Measurements from ENCODE around the gene FANCL. TPM values are rescaled to one million over a fixed set of nuclear protein-coding genes. Genes with fewer than 3 reads are reported as not detected.
"Not testable (repeated sequence)": the region's sequence is repeated elsewhere in the genome, so short reads cannot be mapped to it uniquely, and the experiment has no call there.

The FANCL gene
- total RNA-seq = 1 to 10 TPM; 4.2 to 6.4 (median 5.3) TPM
- 1 to 10 TPM; 3.9 to 5.8 (median 5.5) TPM for polyA plus RNA-seq
- long read RNA-seq, donor 1, transcript FANCL-201 (14 exons, 1,683 nt) = major isoform, 5 of 6 reads
- long read RNA-seq, donor 1, partial matches to known transcripts = 0 of 6 reads
- long read RNA-seq, donor 1, other reads (novel, unspliced or antisense) = 0 of 6 reads
- long read RNA-seq, donor 2, partial matches to known transcripts = 0 of 5 reads
- long read RNA-seq, donor 2, other reads (novel, unspliced or antisense) = 1 of 5 reads

DNA sequence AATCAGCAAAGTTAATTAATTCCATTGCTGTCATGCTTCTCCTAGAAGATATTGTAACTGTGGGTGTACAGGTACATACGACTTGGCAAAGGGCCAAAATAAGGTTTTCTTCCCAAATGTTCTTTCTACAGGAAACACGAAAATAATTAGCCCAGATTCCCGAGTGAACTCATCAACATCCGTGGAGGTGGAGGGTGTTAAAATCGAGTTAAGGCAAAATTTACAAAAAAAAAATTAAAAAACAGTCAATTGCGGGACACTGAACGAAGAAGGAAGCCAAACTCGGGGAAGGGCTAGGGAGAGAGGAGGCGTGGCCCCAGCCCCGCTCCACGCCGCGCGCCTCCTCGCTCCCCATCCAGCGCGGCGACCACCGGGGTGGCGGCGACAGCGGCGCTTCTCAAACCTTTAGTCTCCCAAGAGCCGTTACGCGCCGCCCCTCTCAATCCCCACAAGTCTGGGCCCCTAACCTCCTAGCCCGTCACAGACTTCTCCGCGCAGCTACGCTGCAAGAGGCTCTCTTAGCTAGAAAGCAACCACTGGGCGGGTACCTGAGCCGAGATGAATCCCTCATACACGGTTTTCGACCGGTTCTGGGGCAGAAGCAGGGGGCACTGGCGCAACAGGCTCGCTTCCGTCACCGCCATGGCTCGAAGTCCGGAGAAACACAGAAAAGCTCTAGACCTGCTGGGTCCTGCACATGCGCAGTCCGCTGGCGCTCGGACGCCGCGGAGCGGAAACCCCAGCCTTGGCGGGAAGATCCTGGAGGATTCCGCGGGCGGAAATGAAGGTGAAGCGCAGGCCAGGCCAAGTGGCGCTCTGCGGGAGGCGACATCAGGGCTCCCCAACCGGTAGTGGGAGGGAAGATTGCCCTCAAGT lies at the start of gene FANCL:
Gene FANCL (minus strand): TSS at position 656 of the 876 bp plus-strand sequence. CDS start 12 bp downstream, at position 644.
- no peaks in the 10 kb centered on the region for H3K9me3 ChIP-seq
- H3K27ac ChIP-seq = peak within 1 kb of the TSS; percentile 61
- H3K27me3 ChIP-seq (ENCODE audit: insufficient read depth in 3 of 3, low read length in 2 of 3) = no peaks in the 10 kb centered on the region
- TF ChIP-seq, protein P1, sequence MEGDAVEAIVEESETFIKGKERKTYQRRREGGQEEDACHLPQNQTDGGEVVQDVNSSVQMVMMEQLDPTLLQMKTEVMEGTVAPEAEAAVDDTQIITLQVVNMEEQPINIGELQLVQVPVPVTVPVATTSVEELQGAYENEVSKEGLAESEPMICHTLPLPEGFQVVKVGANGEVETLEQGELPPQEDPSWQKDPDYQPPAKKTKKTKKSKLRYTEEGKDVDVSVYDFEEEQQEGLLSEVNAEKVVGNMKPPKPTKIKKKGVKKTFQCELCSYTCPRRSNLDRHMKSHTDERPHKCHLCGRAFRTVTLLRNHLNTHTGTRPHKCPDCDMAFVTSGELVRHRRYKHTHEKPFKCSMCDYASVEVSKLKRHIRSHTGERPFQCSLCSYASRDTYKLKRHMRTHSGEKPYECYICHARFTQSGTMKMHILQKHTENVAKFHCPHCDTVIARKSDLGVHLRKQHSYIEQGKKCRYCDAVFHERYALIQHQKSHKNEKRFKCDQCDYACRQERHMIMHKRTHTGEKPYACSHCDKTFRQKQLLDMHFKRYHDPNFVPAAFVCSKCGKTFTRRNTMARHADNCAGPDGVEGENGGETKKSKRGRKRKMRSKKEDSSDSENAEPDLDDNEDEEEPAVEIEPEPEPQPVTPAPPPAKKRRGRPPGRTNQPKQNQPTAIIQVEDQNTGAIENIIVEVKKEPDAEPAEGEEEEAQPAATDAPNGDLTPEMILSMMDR (IDR thresholded peaks at IDR 0.05) = no peak
- ATAC-seq (peak; percentile 88 to 99 (median 95)), DNase-seq (peak; percentile 90 to 94)
- H3K4me3 ChIP-seq = peak within 1 kb of the TSS; percentile 84
- 0% methylated on average over 57 to 59 of the region's 59 CpGs for WGBS, 3 donors
- H3K4me1 ChIP-seq = peaks cover 9% of the 10 kb centered on the region
- H3K36me3 ChIP-seq (ENCODE audit: insufficient read depth in 1 of 2, low read depth in 1 of 2) = no peaks in the 10 kb centered on the region
- intact Hi-C loops (cut with DNase I) = loop anchor here in 1 of 2 donors (5.0 kb wide), 1 partner anchor 194 kb away; the partner anchor contains the start of gene VRK2

DNA sequence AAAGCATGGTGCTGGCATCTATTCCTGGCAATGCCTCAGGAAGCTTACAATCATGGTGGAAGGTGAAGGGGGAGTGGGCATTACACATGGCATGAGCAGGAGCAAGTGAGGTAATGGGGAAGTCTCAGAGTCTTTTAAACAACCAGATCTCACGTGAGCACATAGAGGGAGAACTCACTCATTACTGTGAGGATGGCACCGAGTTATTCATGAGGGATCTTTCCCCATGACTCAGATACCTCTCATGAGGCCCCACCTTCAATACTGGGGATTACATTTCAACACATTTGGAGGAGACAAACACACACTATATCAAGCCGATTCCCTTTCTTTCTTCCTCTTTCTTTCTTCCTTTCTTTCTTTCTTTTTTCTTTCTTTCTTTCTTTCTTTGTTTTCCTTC lies 47.9 kb upstream of the FANCL start:
- WGBS, 3 donors = 84 to 87% (median 85%) methylated on average over 3 of the region's 3 CpGs
- ATAC-seq = no peak

GRCh38 chr2:58283931-58284330 lies 42.8 kb upstream of the FANCL start:
- TF ChIP-seq, protein P1 (IDR thresholded peaks at IDR 0.05) = no peak
- intact Hi-C loops (cut with DNase I) = no loop called here
- H3K9me3 ChIP-seq = no peaks in the 10 kb centered on the region
- no peak overlapping the region for H3K27ac ChIP-seq
- no peaks in the 10 kb centered on the region for H3K36me3 ChIP-seq (ENCODE audit: insufficient read depth in 1 of 2, low read depth in 1 of 2)
- H3K4me3 ChIP-seq = no peak overlapping the region
- no peak for DNase-seq
- no peak for ATAC-seq
- no peaks in the 10 kb centered on the region for H3K27me3 ChIP-seq (ENCODE audit: insufficient read depth in 3 of 3, low read length in 2 of 3)
- no peaks in the 10 kb centered on the region for H3K4me1 ChIP-seq

More for the DNA sequence above, 47.9 kb upstream of the FANCL start:
- Histone ChIP-seq H3K4me3 (no peak overlapping the region), H3K36me3 (ENCODE audit: insufficient read depth in 1 of 2, low read depth in 1 of 2) (no peaks in the 10 kb centered on the region), H3K27ac (no peak overlapping the region), H3K9me3 (no peaks in the 10 kb centered on the region), H3K4me1 (no peaks in the 10 kb centered on the region), H3K27me3 (ENCODE audit: insufficient read depth in 3 of 3, low read length in 2 of 3) (no peaks in the 10 kb centered on the region)
- intact Hi-C loops (cut with DNase I) = no loop called here
- no peak for DNase-seq
- TF ChIP-seq, protein P1 (IDR thresholded peaks at IDR 0.05) = no peak

DNA sequence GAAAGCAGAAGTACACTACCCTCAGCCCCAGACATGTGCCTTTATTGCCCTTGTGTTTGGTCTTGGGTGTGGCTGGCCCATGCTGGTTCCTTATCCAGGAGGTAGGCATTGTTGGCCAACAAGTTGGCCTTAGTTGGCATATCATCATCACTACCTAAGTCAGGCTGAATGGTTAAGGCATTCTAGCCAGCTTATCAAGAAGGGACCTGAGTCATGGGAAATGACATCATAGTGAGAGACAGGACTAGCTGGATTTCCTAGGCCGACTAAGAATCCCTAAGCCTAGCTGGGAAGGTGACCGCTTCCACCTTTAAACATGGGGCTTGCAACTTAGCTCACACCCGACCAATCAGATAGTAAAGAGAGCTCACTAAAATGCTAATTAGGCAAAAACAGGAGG lies 34.0 kb upstream of the FANCL start:
- intact Hi-C loops (cut with DNase I); H3K27me3 ChIP-seq (ENCODE audit: insufficient read depth in 3 of 3, low read length in 2 of 3); ATAC-seq; H3K36me3 ChIP-seq (ENCODE audit: insufficient read depth in 1 of 2, low read depth in 1 of 2); DNase-seq; H3K9me3 ChIP-seq; H3K4me1 ChIP-seq; H3K4me3 ChIP-seq; H3K27ac ChIP-seq: not testable (repeated sequence)
- WGBS, 3 donors = 89 to 97% (median 90%) methylated on average over 2 to 3 of the region's 3 CpGs

DNA sequence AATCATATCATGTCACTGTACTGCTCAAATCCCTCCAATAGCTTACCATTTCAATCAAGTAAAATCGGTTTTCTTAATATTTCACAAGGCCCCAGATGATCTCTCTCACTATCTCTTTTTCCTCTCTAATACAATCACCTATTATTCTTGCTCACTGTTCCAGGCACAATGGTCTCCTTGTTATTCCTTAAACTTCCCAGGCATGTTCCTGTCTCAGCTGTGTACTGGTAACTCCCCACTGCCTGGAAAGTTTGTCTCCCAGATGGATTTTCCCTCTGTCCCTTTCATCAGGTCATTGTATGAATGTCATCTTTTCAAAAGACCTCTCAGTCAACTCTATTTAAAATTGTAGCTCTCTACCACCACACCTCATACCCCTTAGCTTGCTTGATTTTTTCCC lies 30.7 kb upstream of the FANCL start:
- ATAC-seq = no peak
- TF ChIP-seq, protein P1 (IDR thresholded peaks at IDR 0.05) = no peak
- H3K27me3 ChIP-seq (ENCODE audit: insufficient read depth in 3 of 3, low read length in 2 of 3) = no peaks in the 10 kb centered on the region
- intact Hi-C loops (cut with DNase I) = no loop called here
- H3K4me3 ChIP-seq = no peak overlapping the region
- no peaks in the 10 kb centered on the region for H3K36me3 ChIP-seq (ENCODE audit: insufficient read depth in 1 of 2, low read depth in 1 of 2)
- H3K9me3 ChIP-seq = no peaks in the 10 kb centered on the region
- DNase-seq = no peak
- no peak overlapping the region for H3K27ac ChIP-seq
- H3K4me1 ChIP-seq = no peaks in the 10 kb centered on the region
- WGBS, 3 donors = 61 to 65% (median 62%) methylated on average over 1 of the region's 1 CpG
